AG10803 (cell line): ENCODE data around the gene XRCC3.
A peak's percentile ranks its signal among the peaks of the same experiment; 100 is the strongest.

Experiments used
- DNase-seq: peaks from one replicate; pipeline ENCODE4 v3.0.0; 2010; ENCODE audit warnings: low read depth
- H3K4me3 ChIP-seq: 2 replicates; pipeline ENCODE4 v1.5.1; 2011; ENCODE audit warnings: mild to moderate bottlenecking, low read length, control low read depth
- TF ChIP-seq, protein P1 (sequence below): conservative IDR thresholded peaks from 2 replicates; pipeline ENCODE4 v1.5.1; 2011; ENCODE audit warnings: mild to moderate bottlenecking, low read length, control low read depth, inconsistent platforms

XRCC3 gene

DNA sequence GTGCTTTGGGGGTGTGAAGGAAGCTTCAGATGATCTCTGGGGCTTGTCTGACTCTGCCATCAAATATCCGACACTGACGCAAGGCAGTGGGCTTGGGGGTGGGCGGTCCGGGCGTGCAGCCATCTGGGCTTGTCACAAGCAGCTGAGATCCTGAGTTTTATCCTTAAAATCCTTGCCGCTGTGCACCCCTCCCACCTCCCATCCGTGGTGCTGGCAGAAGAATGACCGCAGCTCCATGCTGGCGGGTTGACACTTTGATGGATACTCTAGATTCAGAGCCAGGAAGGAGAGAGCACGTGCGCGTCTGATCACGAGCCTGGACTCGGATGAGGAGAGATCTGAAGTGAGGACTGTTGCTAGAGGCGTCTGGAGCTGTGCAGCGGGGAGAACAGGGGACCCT is 3.3 kb upstream of the XRCC3 start:
- H3K4me3 ChIP-seq = no peak overlapping the region
- TF ChIP-seq, protein P1, sequence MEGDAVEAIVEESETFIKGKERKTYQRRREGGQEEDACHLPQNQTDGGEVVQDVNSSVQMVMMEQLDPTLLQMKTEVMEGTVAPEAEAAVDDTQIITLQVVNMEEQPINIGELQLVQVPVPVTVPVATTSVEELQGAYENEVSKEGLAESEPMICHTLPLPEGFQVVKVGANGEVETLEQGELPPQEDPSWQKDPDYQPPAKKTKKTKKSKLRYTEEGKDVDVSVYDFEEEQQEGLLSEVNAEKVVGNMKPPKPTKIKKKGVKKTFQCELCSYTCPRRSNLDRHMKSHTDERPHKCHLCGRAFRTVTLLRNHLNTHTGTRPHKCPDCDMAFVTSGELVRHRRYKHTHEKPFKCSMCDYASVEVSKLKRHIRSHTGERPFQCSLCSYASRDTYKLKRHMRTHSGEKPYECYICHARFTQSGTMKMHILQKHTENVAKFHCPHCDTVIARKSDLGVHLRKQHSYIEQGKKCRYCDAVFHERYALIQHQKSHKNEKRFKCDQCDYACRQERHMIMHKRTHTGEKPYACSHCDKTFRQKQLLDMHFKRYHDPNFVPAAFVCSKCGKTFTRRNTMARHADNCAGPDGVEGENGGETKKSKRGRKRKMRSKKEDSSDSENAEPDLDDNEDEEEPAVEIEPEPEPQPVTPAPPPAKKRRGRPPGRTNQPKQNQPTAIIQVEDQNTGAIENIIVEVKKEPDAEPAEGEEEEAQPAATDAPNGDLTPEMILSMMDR = no peak
- peak; percentile 53 for DNase-seq

DNA sequence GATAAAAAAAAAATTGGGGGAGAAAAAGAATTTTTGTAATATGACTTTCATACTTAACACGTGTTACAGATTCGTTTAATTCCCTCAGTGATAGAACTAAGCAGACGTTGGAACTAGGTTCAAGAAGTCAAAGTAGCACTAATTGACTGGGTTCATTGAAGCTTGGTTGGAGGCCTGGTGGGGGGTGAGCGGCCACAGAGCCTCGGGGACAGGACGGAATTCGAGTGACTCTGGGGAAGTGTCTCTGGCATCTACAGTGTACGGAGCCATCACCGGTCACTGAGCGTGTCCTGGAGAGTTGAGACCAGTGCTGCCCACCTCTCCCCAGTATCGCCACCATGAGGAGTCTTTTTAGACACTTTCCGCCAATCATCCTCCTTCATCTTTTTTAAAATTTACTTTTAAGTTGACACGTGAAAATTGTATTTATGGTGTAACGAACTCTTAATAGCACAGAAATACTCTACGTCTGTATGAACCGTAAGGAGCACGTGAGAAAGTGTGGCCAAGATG is 1.7 kb upstream of the XRCC3 start:
- peak overlapping the region; percentile 72 for H3K4me3 ChIP-seq
- TF ChIP-seq, protein P1 = no peak
- DNase-seq = no peak

DNA sequence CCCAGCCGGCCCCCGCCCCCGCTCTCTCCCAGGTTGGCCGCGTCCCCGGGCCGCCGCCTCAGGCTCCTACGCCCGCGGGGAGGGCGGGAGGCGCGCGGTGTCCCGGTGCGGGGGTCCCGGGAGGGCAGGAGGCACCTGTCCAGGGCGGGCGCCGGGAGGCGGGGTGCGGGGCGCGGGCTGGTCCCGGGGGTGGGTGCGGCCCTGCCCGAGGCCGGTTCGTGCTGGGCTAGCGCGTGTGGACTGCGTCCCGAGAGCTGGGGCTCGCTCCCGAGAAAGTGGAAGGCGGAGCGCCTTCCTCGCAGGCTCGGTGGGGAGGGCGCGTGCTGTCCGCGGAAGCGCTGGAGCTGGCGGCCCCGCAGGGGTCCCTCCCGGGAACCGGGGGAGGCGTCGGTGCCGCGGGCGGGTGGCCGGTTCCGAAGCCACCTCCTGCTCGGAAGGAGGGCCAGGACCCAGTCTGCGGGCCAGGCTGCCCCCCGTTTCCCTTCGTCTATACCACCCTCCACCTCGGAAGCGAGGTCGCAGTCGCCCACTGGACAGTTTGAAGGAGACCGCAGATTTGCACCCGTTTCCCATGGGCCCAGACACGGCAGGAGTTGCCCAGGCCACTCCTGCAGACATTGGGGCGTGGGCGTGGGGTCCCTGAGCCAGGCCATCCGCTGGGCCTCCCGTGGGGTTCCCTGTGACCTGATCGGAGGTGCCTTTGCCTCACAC is 995 bp upstream of the XRCC3 start:
- H3K4me3 ChIP-seq = peak overlapping the region; percentile 72
- TF ChIP-seq, protein P1 = no peak
- peak; percentile 29 for DNase-seq

DNA sequence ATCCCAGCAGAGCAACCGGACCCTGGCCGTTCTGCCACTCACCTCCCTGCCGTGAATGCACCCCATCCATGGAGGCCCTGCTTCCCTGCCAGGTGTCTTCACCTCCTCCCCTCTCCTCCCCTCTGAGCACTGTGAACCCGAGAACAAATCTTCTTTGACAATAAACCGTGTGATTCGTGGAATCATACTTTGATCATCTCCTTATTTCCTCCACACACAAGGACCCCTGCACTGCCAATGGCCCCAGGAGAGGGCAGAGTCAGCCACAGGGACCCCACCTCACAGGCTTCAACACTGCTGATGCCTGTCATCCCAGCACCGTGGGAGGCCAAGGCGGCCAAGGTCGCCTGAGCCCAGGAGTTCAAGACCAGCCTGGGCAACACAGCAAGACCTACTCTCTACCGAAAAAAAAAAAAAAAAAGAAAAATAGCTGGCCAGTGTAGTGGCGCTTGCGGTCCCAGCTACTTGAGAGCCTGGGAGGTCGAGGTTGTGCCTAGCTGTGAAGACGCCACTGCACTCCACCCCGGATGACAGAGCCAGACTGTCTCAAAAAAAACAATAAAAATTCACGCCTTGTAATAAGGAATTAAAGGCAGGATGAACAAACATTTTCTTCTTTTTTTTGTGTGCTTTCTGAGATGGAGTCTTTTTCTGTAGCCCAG is 1.1 kb downstream of the XRCC3 start:
- no peak overlapping the region; the same call in 1 of the 2 replicates for H3K4me3 ChIP-seq
- DNase-seq = no peak
- TF ChIP-seq, protein P1 = no peak

DNA sequence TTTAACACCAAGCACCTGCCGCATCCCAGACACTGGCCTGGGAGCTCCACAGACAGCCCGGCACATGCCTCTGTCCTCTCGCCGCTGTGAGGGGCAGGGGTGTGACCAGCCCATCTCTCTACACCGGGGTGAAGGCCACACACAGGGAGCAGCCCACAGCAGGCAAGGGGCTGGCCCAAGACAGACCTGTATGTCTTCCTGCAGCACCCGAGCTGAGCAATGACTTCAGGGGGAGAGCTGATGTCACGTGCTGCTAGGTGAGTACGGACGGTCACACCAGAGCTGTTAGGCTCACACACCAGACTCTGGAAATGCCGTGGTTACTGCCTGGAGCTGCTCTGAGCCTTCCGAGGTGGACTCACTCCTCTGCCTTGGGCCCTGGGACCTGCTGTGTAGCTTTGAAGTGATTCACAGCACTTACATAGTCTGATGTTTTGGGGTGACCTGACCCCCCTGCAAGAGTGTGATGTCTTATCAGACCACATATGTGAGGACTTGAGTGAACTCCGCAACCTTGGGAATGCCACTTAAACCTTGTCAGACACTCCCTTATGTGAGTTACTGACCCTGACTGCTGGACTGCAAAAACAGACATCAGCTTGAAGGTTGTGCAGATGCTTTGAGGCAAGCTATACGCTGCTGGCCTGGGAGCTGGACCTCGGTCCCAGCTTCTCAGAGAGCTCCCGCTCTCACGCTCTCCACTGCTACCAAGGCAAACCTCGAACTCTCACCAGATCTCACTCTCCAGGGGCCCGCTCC is 1.8 kb downstream of the XRCC3 start:
- H3K4me3 ChIP-seq = no peak overlapping the region
- DNase-seq = no peak
- TF ChIP-seq, protein P1 = no peak

DNA sequence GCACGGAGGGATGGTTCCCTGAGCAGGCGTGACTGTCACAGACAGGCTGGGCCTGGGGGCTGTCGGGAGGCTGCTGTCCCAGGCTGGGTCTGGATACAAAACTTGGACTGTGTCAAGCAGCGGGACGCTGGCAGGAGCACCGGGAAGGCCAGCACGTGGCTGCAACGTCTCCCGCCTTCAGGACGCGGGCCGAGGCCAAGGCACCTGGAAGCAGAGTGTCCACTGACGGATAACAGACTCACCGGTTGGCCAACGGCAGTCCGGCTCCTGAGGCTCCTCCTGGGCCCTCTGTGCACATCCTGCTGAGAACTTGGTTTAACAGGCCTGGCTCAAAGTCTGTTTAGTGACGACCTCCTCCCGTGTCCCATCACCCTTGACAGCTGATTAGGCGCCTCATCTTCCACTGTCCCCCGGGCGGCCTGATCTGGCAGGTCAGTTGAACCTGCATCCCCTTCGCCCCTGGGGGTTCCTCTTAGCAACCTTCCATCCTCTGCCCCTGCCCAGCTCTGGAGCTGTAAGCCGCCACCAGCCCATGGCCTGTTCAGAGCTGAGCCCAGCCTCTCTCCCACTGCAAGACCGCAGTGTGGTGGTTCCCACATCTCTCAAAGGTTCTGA is 2.5 kb downstream of the XRCC3 start:
- DNase-seq = no peak
- H3K4me3 ChIP-seq = no peak overlapping the region
- TF ChIP-seq, protein P1 = no peak
